ENCODE data around the gene DST. TPM values are rescaled to one million over a fixed set of nuclear protein-coding genes. Genes with fewer than 3 reads are reported as not detected.
A peak's percentile ranks its signal among the peaks of the same experiment; 100 is the strongest.

The DST gene
- total RNA-seq (362 and 670 TPM in 2 replicates), polyA plus RNA-seq (78.6 and 81.0 TPM in 2 replicates), polyA minus RNA-seq (ENCODE audit: low replicate concordance) (159 and 194 TPM in 2 replicates)
- 98.4 and 109 TPM in 2 replicates for polyA plus RNA-seq (2012)

- Histone ChIP-seq H3K27me3 (ENCODE audit: control insufficient read depth, insufficient read depth, low read length) (no peaks in the 10 kb centered on the region), H3K79me2 (ENCODE audit: control insufficient read depth, insufficient read depth, low read length) (peaks cover 11% of the 10 kb centered on the region), H4K20me1 (ENCODE audit: control insufficient read depth, extremely low read depth, insufficient read depth, low read length) (no peaks in the 10 kb centered on the region), H3K27ac (ENCODE audit: insufficient read depth, low read length) (peak within 1 kb of the TSS; percentile 74), H3K9ac (ENCODE audit: insufficient read depth, low read length) (no peak within 1 kb of the TSS), H3K4me1 (ENCODE audit: control insufficient read depth, extremely low read depth, insufficient read depth, low read length) (peaks cover 11% of the 10 kb centered on the region), H3K9me3 (ENCODE audit: control insufficient read depth, insufficient read depth, low read depth, low read length) (no peaks in the 10 kb centered on the region), H3K4me3 (replicated peaks in 1 of 4; ENCODE audit: control extremely low read depth in 1 of 4, insufficient read depth in 1 of 4, low read depth in 3 of 4, low read length in 4 of 4) (no peak within 1 kb of the TSS), H3K36me3 (ENCODE audit: control insufficient read depth, insufficient read depth, low read length) (peaks cover 9% of the 10 kb centered on the region), H2AFZ (ENCODE audit: low read length) (no peak within 1 kb of the TSS), H3K4me2 (ENCODE audit: extremely low read depth, insufficient read depth, low read length) (peak within 1 kb of the TSS; percentile 5)
- peak; percentile 94 to 96 for DNase-seq (ENCODE audit: low read depth in 2 of 2)
- TF ChIP-seq EZH2 (IDR thresholded peaks at IDR 0.05; ENCODE audit: low read length, missing control alignments) = no peak
- no peak for TF ChIP-seq CTCF (conservative IDR thresholded peaks at IDR 0.05 in 1 of 2, IDR thresholded peaks at IDR 0.05 in 1 of 2; ENCODE audit: low read depth in 1 of 2, low read length in 2 of 2)
Measured at GRCh38 chr6:56642366-56643261, at the start of gene DST. Gene DST, minus strand, starts transcription at chr6:56642889.

GRCh38 chr6:56691814-56692213 is 49.1 kb upstream of the DST start:
- TF ChIP-seq EZH2 (IDR thresholded peaks at IDR 0.05; ENCODE audit: low read length, missing control alignments) = no peak
- H2AFZ ChIP-seq (ENCODE audit: low read length) = no peak overlapping the region
- H3K79me2 ChIP-seq (ENCODE audit: control insufficient read depth, insufficient read depth, low read length) = peaks cover 53% of the 10 kb centered on the region

DNA sequence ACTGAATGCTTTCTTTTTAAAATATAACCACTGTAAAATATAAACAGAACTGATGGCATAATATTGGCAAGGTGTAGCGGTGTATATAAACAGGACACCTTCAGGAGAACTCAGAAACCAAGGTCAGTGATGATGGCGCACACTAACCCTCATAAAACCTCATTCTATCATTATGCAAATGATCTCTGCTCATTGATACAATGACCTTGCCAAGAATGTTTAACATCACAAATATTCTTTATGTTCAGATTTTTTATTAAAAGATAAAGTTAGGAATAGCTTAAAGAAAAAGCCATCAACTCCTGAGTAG is 48.6 kb upstream of the DST start:
- peak overlapping the region; percentile 83 for H3K27ac ChIP-seq (ENCODE audit: insufficient read depth, low read length)
- H2AFZ ChIP-seq (ENCODE audit: low read length) = no peak overlapping the region
- no peak for DNase-seq (ENCODE audit: low read depth in 2 of 2)
- H4K20me1 ChIP-seq (ENCODE audit: control insufficient read depth, extremely low read depth, insufficient read depth, low read length) = no peaks in the 10 kb centered on the region
- peaks cover 19% of the 10 kb centered on the region for H3K4me1 ChIP-seq (ENCODE audit: control insufficient read depth, extremely low read depth, insufficient read depth, low read length)
- H3K27me3 ChIP-seq (ENCODE audit: control insufficient read depth, insufficient read depth, low read length) = no peaks in the 10 kb centered on the region
- peaks cover 58% of the 10 kb centered on the region for H3K79me2 ChIP-seq (ENCODE audit: control insufficient read depth, insufficient read depth, low read length)
- H3K36me3 ChIP-seq (ENCODE audit: control insufficient read depth, insufficient read depth, low read length) = no peaks in the 10 kb centered on the region
- peak overlapping the region; percentile 42 to 85 (median 50) for H3K4me3 ChIP-seq (replicated peaks in 1 of 4; ENCODE audit: control extremely low read depth in 1 of 4, insufficient read depth in 1 of 4, low read depth in 3 of 4, low read length in 4 of 4)
- H3K9ac ChIP-seq (ENCODE audit: insufficient read depth, low read length) = no peak overlapping the region
- H3K9me3 ChIP-seq (ENCODE audit: control insufficient read depth, insufficient read depth, low read depth, low read length) = no peaks in the 10 kb centered on the region
- TF ChIP-seq CTCF (conservative IDR thresholded peaks at IDR 0.05 in 1 of 2, IDR thresholded peaks at IDR 0.05 in 1 of 2; ENCODE audit: low read depth in 1 of 2, low read length in 2 of 2) (no peak), EZH2 (IDR thresholded peaks at IDR 0.05; ENCODE audit: low read length, missing control alignments) (no peak)
- peak overlapping the region; percentile 86 for H3K4me2 ChIP-seq (ENCODE audit: extremely low read depth, insufficient read depth, low read length)

More at GRCh38 chr6:56691814-56692213, 49.1 kb upstream of the DST start:
- no peak for DNase-seq (ENCODE audit: low read depth in 2 of 2)
- H3K4me2 ChIP-seq (ENCODE audit: extremely low read depth, insufficient read depth, low read length) = peak overlapping the region; percentile 86
- no peaks in the 10 kb centered on the region for H3K27me3 ChIP-seq (ENCODE audit: control insufficient read depth, insufficient read depth, low read length)
- peak overlapping the region; percentile 27 for H3K9ac ChIP-seq (ENCODE audit: insufficient read depth, low read length)
- peak overlapping the region; percentile 83 for H3K27ac ChIP-seq (ENCODE audit: insufficient read depth, low read length)
- peaks cover 18% of the 10 kb centered on the region for H3K4me1 ChIP-seq (ENCODE audit: control insufficient read depth, extremely low read depth, insufficient read depth, low read length)
- peak overlapping the region; percentile 5 to 85 (median 48) for H3K4me3 ChIP-seq (replicated peaks in 1 of 4; ENCODE audit: control extremely low read depth in 1 of 4, insufficient read depth in 1 of 4, low read depth in 3 of 4, low read length in 4 of 4)
- no peaks in the 10 kb centered on the region for H3K36me3 ChIP-seq (ENCODE audit: control insufficient read depth, insufficient read depth, low read length)
- no peaks in the 10 kb centered on the region for H3K9me3 ChIP-seq (ENCODE audit: control insufficient read depth, insufficient read depth, low read depth, low read length)
- H4K20me1 ChIP-seq (ENCODE audit: control insufficient read depth, extremely low read depth, insufficient read depth, low read length) = no peaks in the 10 kb centered on the region
